ENCODE data around the gene IL10RA.
"Not testable (repeated sequence)": the region's sequence is repeated elsewhere in the genome, so short reads cannot be mapped to it uniquely, and the experiment has no call there.

The IL10RA gene

DNA sequence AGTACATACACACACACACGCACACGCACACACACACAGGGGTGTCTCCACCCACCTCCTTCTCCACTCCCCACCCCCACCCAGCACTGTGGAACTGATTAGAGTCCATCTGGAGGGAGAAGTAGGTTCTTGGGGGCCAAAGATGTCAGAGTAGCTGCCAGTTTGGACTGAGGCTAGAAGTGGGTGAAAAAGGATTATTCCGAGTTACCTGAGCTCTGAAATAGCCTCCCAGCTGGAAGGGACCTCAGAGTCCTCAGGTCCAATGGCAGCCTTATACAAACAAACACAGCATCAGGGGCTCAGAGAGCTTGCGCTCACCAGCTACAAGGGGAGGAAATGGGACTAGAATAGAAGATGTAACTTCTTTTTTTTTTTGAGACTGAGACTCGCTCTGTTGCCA is 20.8 kb downstream of the IL10RA start:
- no peak for DNase-seq (ENCODE audit: low read depth in 2 of 2)

DNA sequence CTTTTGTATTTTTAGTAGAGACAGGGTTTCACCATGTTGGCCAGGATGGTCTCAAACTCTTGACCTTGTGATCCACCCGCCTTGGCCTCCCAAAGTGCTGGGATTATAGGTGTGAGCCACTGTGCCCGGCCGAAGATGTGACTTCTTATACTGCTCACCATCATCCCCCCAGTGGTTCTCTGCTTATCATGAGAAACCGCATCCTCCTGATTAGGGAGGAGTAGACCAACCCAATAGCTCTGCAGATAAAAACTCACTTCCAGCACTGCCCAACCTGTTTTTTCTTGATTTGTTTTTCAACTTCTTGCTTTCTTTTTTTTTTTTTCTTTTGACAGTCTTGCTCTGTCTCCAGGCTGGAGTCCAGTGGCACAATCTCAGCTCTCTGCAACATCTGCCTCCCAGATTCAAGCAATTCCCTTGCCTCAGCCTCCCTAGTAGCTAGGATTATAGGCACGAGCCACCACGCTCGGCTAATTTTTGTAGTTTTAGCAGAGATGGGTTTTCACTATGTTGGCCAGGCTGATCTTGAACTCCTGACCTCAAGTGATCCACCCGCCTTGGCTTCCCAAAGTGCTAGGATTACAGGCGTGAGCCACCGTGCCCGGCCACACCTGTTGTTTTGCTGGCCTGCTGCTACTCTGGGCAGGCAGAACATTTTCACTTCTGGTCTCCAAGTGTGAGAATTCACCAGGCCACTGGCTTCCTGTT is 21.5 kb downstream of the IL10RA start:
- not testable (repeated sequence) for DNase-seq (ENCODE audit: low read depth in 2 of 2)

DNA sequence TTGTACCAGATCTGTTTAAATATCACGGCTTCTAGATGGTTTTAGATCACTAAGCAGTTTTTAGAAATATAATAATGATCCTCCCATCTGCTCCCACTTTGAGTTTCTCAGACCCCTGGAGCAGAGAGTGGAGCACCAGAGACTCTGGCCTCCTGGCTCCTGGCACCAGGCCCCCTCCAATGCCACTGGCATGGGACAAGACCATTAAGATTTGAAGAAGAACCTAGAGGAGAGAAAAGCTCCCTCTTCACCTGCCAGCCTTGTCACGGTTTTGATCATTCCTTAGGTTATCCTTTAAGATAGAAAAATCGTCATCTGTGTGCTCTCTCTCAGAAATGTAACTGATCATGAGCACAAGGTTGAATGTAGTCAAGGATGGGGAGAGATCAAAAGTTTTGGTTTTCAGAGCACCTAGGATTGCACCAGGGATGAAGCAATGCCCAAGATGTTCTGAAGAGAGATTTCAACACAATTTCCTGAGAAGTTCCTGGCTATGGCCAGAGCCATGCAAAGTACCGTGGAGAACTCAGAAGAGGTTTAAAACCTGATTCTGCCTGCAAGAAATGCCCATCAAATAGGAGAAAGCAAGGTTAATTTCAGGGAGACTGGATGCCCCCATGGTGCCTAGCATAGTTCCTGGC is 22.2 kb downstream of the IL10RA start:
- no peak for DNase-seq (ENCODE audit: low read depth in 2 of 2)

DNA sequence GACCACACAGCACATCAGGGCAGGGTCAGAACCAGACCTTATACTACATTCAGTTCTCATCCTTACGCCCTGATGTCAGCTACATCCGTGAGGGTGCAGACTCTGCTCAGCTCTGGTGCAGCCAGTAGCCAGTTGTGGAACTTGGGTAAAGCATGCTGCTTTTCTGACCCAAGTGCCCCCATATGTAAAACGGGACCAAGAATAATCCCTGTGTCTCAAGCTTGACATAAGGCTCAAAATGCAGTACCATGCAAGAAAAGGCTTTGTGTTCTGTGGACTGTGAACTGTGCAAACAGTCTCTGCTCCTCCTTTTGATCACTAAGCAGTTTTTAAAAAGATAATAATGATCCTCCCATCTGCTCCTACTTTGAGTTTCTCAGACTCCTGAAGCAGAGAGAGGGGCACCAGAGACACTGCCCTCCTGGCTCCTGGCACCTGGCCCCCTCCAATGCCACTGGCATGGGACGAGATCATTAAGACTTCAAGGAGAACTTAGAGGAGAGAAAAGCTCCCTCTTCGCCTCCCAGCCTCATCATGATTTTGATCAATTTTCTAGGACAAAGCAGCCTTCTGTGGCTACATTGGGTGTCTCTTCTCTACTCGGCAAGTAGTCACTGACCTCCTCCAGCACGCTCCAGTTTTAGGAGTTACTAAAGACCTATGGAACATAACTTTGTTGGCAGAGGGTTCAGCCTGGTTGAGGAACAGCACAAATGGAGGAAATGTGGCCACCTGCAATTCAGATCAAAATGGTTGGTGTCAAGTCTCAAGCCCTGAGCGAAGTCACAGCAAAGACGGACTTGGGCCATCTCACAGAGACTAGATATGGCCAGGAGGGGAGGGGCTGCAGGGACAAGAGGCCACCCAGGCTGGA is 23.9 kb downstream of the IL10RA start:
- no peak for DNase-seq (ENCODE audit: low read depth in 2 of 2)

DNA sequence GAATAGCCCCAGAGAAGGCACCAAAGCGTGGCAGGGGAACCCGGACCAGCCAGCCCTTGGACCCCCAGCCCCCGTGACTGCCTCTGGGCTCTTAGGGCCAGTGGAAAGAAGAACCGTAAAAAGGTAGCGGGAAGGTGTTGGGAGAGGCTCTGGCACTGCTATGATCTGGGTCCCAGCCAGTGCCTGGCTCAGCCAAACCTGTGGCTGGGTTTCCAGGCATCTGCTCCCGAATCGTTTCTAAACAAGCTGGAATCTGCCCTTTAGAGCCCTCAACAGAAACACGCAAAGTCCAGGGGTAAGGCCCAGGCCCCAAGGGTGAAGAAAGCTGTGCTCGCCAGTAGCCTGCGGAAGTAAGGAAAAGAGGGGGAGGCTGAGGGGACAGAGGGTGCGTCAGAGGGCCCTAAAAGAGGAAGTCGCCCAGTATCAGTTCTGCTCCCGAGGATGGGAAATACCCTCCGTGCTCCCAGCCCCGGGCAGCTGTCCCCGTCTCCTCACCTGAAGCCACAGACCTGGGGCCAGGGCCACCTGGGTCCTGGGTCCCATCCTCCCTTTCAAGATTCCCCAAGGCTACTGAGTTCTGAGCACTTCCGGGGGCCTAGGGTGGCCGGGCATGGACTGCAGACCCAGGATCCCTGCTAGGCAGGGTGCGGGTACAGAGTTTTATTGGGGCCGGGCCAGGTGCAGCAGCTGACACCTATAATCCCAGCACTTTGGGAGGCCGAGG is 24.7 kb downstream of the IL10RA start:
- DNase-seq (ENCODE audit: low read depth in 2 of 2) = no peak

DNA sequence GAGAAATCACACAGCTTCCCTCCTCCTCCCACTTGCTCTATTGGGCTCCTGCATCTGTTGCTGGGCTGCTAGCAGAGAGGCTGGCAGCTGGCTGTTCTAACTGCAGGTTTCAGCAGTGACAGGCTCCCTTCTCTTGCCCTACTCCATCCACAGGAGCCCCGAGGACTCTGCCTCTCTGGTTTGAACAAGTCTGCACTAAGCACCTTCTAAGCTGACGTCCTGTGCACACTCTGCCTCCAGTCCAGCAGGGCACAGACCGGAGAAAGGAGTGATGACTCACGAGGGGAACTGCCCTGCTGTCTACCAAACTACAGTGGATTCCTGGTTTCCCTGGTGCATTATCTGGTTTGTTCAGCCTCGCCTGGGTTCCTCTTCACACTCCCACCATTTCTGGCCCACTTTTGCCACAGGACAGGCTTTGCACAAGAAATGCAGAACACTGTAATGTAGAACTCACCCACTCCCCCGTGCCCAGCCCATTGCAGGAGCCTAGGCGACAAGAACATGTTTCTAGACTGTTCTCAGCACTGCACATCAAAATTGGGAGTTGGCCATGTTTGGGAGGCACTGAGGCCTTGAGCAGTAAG is 26.0 kb downstream of the IL10RA start:
- DNase-seq (ENCODE audit: low read depth in 2 of 2) = no peak

DNA sequence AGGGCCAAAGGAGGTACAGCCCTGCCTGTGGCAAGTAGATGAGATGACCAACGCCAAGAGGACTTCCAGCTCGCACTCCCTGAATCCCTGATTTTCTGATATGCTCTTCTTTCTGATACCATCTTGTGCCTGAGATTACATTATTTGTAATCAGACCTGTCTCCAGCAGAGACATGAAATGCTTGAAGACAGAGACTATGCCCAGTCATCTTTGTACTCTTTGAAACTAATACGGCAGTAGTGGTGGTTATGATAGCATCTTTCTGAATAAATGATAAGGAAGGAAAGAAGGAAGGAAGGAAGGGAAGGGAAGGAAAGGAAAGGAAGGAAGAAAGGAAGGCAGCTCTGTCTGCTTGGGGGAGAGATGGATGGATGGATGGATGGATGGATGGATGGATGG is 27.8 kb downstream of the IL10RA start:
- DNase-seq (ENCODE audit: low read depth in 2 of 2) = no peak

DNA sequence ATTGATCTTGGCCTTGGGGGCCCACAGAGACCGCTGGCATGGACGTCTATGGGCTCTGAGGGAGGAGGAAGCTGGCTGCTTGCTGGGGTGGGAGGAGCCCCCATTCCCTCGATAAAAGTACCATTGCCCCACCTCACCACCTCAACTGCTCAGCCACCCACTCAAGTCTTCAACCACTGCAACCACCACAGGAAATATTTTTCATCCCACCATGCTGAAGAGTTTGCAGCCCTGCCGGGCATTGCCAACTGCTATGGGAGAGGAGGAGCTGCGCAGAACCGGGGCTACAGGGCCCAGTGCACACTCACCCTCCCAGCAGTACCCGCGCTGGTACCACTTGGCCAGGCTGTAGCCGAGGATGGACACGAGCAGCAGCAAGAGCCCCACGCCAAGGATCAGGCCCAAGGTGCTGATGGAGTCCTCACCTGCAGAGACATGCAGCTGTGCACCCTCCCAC is 29.2 kb downstream of the IL10RA start:
- DNase-seq (ENCODE audit: low read depth in 2 of 2) = no peak

DNA sequence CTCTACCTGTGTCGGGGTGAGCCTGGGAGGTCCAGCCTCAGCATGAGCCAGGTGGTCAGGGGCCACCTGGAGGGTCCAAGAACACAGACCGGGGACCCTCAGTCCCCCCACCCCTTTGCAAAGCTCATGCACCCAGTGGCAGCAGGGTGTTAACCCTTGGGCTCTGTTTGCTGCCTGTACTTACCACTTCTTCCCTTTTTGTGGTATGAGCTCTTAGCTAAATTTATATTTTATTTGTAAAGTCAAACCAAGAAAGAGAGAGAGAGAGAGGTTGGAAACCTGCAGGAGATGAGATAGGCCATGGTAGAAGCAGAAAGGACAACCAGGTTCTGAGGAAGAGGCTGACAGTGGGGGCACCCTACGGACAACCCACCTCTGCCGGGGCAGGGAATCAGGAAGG is 29.9 kb downstream of the IL10RA start:
- DNase-seq (ENCODE audit: low read depth in 2 of 2) = no peak

DNA sequence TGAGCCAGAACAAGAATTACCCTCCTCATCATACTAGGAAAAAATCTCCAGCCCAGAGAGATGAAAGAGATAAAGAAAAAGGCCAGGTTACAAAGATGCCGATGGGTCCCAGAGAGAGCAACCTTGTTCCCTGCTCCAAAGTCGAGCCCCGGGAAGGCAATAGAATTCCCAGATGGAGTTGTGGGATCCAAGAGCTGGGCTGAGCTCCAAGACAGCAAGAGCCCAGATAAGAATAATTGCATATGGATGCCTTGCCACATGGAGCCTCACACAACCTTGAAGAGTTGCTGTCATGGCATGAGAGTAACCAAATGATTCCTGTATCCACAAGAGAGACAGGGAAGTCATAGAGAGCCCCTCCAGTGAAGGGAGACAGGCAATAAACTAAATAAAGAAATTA is 30.9 kb downstream of the IL10RA start:
- no peak for DNase-seq (ENCODE audit: low read depth in 2 of 2)

DNA sequence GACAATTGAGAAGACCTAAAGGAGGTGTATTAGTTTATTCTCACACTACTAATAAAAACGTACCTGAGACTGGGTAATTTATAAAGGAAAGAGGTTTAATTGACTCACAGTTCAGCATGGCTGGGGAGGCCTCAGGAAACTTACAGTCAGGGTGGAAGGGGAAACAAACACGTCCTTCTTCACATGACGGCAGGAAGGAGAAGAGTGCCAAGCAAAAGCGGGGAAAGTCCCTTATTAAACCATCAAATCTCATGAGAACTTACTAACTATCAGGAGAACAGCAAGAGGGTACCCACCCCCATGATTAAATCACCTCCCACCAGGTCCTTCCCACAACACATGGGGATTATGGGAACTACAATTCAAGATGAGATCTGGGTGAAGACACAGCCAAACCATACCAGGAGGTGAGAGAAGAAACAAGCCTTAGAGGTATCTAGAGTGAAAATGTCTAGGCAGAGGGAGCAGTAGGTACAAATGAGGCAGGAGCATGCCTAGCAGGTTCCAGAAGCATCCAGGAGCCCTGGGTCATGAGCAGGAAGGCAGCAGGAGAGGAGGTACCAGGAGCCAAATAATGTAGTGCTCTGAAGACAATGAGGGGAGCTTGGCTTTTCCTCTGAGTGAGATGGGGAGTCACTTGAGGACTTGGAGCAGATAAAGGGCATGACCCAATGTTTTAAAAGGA is 31.6 kb downstream of the IL10RA start:
- DNase-seq (ENCODE audit: low read depth in 2 of 2) = no peak

DNA sequence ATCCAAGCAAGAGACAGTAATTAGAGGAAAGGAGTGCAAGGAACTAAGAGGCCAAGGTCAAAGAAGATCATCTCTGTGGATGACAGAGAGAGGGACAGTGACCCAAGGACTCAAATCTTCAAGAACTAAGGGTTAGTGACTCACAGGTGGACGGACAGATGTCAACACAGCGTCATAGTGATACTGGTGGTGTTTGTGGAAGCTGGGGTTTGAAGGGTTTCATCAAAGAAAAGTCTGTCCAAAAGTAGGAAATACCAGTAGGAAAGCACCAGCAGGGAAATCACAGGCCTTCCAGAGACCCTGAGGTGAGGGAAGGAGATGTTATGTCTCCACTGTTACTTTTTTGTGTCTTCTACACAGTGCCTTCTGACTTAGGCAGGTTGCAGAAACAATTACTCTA is 32.2 kb downstream of the IL10RA start:
- DNase-seq (ENCODE audit: low read depth in 2 of 2) = no peak

DNA sequence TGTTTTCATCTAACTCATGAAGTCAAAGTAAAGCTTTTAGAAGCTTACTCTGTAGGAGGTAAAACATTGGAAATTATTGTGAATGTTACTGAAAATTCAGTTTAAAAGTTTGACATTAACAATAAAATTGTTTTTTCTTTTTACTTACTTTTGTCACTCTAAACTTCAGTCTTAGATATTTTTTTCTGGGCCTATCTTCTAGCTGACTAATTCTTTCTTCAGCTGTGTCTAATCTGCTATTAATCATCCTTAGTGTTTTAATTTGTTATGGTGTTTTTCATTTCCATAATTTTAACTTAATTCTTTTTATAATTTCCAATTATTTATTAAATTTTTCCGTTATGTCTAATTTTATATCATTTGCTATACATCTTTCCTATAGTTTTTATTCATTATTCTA is 35.0 kb downstream of the IL10RA start:
- no peak for DNase-seq (ENCODE audit: low read depth in 2 of 2)

DNA sequence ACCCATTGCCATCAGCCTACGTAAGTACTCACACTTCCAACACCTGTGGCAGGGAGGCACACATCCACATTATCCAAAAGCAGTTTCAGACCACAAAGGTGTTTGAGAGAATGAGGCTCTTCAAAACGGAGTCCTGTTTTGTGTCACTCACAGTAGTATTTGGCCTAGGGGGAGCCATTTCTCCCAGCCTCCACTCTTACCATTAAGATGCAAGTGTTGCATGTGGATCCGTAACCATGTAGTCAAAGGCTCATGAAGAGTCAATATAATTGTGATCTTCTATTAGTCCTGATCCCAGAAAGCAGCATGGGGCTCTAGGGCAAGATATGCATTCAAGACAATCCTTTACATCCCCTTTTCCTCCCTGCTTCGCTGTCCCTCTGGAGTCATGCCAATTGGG is 41.5 kb downstream of the IL10RA start:
- no peak for DNase-seq (ENCODE audit: low read depth in 2 of 2)

DNA sequence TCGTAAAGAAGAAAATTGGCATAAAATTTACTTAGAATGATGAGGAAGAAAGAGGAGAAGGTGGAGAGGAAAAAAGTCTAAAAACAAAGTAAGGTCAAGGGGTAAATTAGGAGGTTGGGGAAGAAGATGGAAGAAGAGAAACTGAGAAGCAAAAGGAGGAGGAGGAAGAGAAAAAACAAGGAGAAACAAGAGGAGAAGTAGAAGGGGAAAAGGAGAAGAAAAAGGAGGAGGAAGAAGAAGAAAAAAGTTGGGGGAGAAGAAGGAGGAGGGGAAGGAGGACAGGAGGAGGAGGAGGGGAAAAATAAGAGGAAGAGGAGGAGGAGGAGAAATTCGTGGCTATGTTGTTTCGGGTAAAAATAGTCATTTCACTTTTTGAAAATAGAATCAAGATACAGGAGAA is 42.4 kb downstream of the IL10RA start:
- DNase-seq (ENCODE audit: low read depth in 2 of 2) = no peak

DNA sequence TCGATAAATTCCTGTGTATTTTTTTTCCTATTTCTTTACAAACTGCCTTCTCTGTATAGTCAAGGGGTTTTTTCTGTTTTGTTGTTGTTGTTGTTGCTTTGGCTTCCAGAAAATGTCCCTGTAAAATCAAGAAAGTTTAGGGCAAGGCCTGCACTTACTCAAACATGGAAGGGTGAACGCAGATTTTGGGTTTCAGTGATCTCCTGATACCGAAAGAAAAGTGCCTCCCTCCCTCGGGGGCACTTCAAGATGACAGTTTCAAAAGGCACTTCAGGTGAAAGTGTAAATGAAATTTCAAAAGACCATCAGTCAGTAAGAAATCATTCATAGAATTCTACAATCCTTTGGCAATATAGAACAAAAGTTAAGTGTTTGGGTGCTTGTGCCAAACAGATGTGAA is 47.2 kb downstream of the IL10RA start:
- DNase-seq (ENCODE audit: low read depth in 2 of 2) = no peak

DNA sequence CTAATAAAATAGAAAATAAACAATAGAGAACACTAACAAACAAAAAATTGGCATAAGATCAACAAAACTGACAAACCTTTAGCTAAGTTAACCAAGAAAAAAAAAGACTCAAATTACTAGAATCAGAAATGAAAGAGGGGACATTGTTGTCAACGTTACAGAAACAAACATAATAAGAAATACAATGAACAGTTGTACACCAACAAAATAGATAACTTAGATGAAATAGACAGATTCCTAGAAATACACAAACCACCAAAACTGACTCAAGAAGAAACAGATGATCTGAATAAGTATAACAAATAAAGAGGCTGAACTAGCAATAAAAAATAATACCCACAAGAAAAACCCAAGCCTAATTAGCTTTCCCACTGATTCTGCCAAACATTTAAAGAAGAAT is 55.9 kb downstream of the IL10RA start:
- DNase-seq (ENCODE audit: low read depth in 2 of 2) = no peak

DNA sequence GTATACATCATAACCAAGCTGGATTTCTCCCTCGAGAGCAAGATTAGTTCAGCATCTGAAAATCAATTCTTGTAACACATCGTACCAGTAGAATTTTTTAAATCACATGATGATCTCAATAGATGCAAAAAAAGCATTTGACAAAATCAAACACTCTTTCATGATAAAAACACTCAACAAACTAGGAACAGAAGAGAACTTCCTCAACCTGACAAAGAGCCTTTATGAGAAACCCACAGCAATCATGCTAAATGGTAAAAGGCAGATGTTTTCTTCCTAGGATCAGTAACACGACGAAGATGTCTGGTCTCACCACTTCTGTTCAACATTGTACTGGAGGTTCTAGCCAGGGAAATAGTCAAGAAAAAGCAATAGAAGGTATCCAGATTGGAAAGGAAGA is 56.6 kb downstream of the IL10RA start:
- DNase-seq (ENCODE audit: low read depth in 2 of 2) = no peak

DNA sequence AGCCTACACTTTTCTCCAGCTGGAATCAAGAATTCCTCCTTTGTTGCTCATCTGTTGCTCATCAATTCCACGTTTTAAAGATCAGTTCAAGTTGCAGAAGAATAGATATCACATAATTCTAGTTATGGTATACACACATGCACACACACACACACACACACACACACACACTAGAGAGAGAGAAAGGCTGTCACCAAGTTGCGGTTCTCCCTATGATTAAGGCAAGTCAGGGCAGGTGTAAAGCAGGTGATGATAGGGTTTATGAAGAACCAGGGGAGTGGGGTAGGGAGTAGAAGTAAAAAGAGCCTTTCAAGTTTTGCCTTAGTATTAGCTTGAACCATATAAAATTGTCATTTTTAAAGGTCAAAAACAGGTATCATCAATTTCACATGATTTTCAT is 59.0 kb downstream of the IL10RA start:
- DNase-seq (ENCODE audit: low read depth in 2 of 2) = no peak

DNA sequence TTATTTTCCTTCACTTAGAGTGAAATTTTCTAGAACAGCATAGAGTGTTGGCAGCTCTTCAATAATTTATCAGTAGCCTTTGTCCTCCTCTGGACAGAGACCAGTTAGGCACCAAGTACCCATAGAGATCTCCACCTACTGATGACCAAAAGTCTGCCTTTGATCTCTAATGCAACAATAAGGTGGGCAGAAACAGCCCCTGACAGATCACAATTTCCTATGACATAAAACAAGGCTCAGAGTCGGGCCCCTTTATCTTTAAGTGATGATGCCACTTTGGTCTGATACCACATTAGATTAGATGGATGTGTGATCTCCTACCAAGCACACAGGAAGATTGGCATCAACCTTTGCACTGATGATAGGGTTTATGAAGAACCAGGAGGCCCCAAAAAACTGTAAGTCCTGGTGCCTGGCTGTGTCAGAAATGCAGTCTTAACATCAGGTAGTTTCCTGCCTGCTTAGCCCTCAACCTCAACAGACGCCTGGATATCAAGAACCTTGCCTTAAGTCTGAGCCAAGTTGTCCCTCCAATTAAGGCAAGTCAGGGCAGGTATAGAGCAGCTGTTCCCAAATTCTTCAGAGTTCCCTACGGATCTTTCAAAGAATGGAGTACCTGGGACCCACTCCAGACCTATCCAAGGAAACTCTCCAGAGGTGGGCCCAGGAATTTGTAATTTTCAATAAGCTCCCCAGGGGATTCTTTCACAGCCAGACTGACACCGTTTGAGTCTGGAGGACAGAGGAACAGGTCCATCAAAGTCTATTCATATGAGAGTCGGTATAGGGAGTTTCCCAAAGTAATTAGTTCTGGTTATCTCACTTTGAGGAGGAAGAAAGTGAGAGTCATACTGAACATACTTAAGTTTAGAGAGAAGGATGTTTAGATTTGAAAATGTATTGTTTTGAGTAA is 60.1 kb downstream of the IL10RA start:
- no peak for DNase-seq (ENCODE audit: low read depth in 2 of 2)
